ENCODE data around the gene DNAJB7.
A peak's percentile ranks its signal among the peaks of the same experiment; 100 is the strongest.

The DNAJB7 gene

GRCh38 chr22:40818747-40819598 lies 42.9 kb downstream of the DNAJB7 start, which contains the start of gene SLC25A17:
Gene SLC25A17 (minus strand): TSS chr22:40819346. CDS start chr22:40819248, 98 bp downstream.
- Mint-ChIP-seq H3K4me3 (peak within 1 kb of the TSS; percentile 75 to 82), H3K27me3 (no peaks in the 10 kb centered on the region), H3K4me1 (peaks cover 35% of the 10 kb centered on the region), H3K27ac (peak within 1 kb of the TSS; percentile 94 to 98), H3K9me3 (no peaks in the 10 kb centered on the region)
- DNase-seq (peak; percentile 76 to 84), ATAC-seq (peak; percentile 97)

GRCh38 chr22:40818192-40818746 lies 43.6 kb downstream of the DNAJB7 start:
- DNase-seq (peak in 1 of 2 donors; percentile 8), ATAC-seq (no peak)
- Mint-ChIP-seq H3K4me3 (peak overlapping the region; percentile 75 to 82), H3K4me1 (peaks cover 35% of the 10 kb centered on the region), H3K27ac (peak overlapping the region; percentile 94 to 98), H3K27me3 (no peaks in the 10 kb centered on the region), H3K9me3 (no peaks in the 10 kb centered on the region)

- DNase-seq (no peak), ATAC-seq (no peak)
- H3K27me3 Mint-ChIP-seq: no peaks in the 10 kb centered on the region
- H3K9me3 Mint-ChIP-seq: no peaks in the 10 kb centered on the region
- peak overlapping the region; percentile 5 to 33 for H3K27ac Mint-ChIP-seq
- peak overlapping the region; percentile 75 to 82 for H3K4me3 Mint-ChIP-seq
- H3K4me1 Mint-ChIP-seq: peaks cover 35% of the 10 kb centered on the region
Measured at GRCh38 chr22:40817737-40818136, 44.2 kb downstream of the DNAJB7 start.

GRCh38 chr22:40813912-40814315 lies 48.0 kb downstream of the DNAJB7 start:
- ATAC-seq: no peak

More at GRCh38 chr22:40813912-40814315, 48.0 kb downstream of the DNAJB7 start:
- no peak overlapping the region for H3K27ac Mint-ChIP-seq
- H3K9me3 Mint-ChIP-seq: no peaks in the 10 kb centered on the region
- H3K4me3 Mint-ChIP-seq: no peak overlapping the region
- H3K27me3 Mint-ChIP-seq: no peaks in the 10 kb centered on the region
- peaks cover 35% of the 10 kb centered on the region for H3K4me1 Mint-ChIP-seq
- DNase-seq: no peak
